HG02678 (cell line): ENCODE data around the gene RNF112.
"Not testable (repeated sequence)": the region's sequence is repeated elsewhere in the genome, so short reads cannot be mapped to it uniquely, and the experiment has no call there.

ENCODE experiments used
- ATAC-seq: cut with Tn5 transposase; IDR thresholded peaks from one replicate; pipeline ENCODE4 v1.9.1; 2021; ENCODE audit warnings: mild to moderate bottlenecking, moderate library complexity; ENCODE audit not compliant: unreplicated experiment

RNF112 gene

GRCh38 chr17:19442731-19443130 is 31.7 kb downstream of the RNF112 start:
- ATAC-seq, result no peak

- ATAC-seq, result no peak
Observed at GRCh38 chr17:19443148-19443547, 32.1 kb downstream of the RNF112 start.

- ATAC-seq, result no peak
Observed at GRCh38 chr17:19445105-19445504, 34.1 kb downstream of the RNF112 start.

GRCh38 chr17:19446577-19446976 is 35.5 kb downstream of the RNF112 start:
- not testable (repeated sequence) for ATAC-seq

GRCh38 chr17:19447085-19447583 is 36.1 kb downstream of the RNF112 start:
- ATAC-seq, result no peak

- ATAC-seq, result no peak
Observed at GRCh38 chr17:19448341-19449268, 37.6 kb downstream of the RNF112 start.

GRCh38 chr17:19449656-19450055 is 38.6 kb downstream of the RNF112 start:
- no peak for ATAC-seq

- no peak for ATAC-seq
Observed at GRCh38 chr17:19453296-19453695, 42.3 kb downstream of the RNF112 start.

- ATAC-seq, result no peak
Observed at GRCh38 chr17:19454074-19454473, 43.0 kb downstream of the RNF112 start.

GRCh38 chr17:19456016-19456927 is 45.2 kb downstream of the RNF112 start:
- no peak for ATAC-seq

- no peak for ATAC-seq
Observed at GRCh38 chr17:19457046-19457445, 46.0 kb downstream of the RNF112 start.

- ATAC-seq, result no peak
Observed at GRCh38 chr17:19457830-19458271, 46.8 kb downstream of the RNF112 start.

- not testable (repeated sequence) for ATAC-seq
Observed at GRCh38 chr17:19458481-19458880, 47.4 kb downstream of the RNF112 start.

GRCh38 chr17:19459018-19459655 is 48.1 kb downstream of the RNF112 start:
- not testable (repeated sequence) for ATAC-seq

GRCh38 chr17:19460700-19461099 is 49.7 kb downstream of the RNF112 start:
- no peak for ATAC-seq

- no peak for ATAC-seq
Observed at GRCh38 chr17:19461116-19461515, 50.1 kb downstream of the RNF112 start.

- no peak for ATAC-seq
Observed at GRCh38 chr17:19461681-19462080, 50.6 kb downstream of the RNF112 start.

GRCh38 chr17:19462456-19463035 is 51.5 kb downstream of the RNF112 start:
- not testable (repeated sequence) for ATAC-seq

- no peak for ATAC-seq
Observed at GRCh38 chr17:19464031-19465026, 53.3 kb downstream of the RNF112 start.
